Measurements from ENCODE around the gene RP2.

DNA sequence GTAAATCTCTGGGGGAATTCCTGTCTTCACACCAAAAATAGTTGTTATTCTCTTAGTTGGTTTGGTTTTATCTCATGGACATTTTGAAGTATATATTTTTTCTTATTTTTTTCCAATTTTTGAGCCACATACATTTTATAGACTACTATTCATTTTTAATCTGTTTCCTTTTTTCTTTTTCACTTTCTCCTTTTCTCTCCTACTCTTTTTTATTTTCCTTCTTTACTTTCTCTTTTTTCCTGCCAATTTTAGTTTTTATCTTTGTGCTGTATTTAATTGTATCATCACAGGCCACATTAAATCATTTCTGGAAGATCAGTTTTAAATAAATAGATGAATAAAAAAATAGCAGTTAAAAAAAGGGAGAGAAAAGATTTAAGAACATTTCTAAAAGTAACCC lies 61.4 kb downstream of the RP2 start:
- TF ChIP-seq, protein P1, sequence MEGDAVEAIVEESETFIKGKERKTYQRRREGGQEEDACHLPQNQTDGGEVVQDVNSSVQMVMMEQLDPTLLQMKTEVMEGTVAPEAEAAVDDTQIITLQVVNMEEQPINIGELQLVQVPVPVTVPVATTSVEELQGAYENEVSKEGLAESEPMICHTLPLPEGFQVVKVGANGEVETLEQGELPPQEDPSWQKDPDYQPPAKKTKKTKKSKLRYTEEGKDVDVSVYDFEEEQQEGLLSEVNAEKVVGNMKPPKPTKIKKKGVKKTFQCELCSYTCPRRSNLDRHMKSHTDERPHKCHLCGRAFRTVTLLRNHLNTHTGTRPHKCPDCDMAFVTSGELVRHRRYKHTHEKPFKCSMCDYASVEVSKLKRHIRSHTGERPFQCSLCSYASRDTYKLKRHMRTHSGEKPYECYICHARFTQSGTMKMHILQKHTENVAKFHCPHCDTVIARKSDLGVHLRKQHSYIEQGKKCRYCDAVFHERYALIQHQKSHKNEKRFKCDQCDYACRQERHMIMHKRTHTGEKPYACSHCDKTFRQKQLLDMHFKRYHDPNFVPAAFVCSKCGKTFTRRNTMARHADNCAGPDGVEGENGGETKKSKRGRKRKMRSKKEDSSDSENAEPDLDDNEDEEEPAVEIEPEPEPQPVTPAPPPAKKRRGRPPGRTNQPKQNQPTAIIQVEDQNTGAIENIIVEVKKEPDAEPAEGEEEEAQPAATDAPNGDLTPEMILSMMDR (optimal IDR thresholded peaks at IDR 0.05 in 1 of 3, IDR thresholded peaks at IDR 0.05 in 1 of 3, conservative IDR thresholded peaks at IDR 0.05 in 1 of 3; ENCODE audit: extremely low read depth in 1 of 3, insufficient read depth in 2 of 3, low read length in 3 of 3), result no peak
- TF ChIP-seq EZH2 (IDR thresholded peaks at IDR 0.05; ENCODE audit: low read length), result no peak

Data from keratinocyte (primary cell).